GM12875 (cell line): ENCODE results near the gene HYKK.
"Not testable (repeated sequence)": the region's sequence is repeated elsewhere in the genome, so short reads cannot be mapped to it uniquely, and the experiment has no call there.

Source experiments
- H3K4me3 ChIP-seq: one replicate; pipeline ENCODE4 v1.5.1; 2011; ENCODE audit warnings: low read depth, low read length, control low read depth
- TF ChIP-seq, protein P1 (sequence below): IDR thresholded peaks from 2 replicates; pipeline ENCODE4 v1.5.1; 2011; ENCODE audit warnings: low read depth, mild to moderate bottlenecking, control low read depth, inconsistent platforms, low read length, moderate library complexity, borderline replicate concordance; ENCODE audit not compliant: insufficient read depth

HYKK gene

DNA sequence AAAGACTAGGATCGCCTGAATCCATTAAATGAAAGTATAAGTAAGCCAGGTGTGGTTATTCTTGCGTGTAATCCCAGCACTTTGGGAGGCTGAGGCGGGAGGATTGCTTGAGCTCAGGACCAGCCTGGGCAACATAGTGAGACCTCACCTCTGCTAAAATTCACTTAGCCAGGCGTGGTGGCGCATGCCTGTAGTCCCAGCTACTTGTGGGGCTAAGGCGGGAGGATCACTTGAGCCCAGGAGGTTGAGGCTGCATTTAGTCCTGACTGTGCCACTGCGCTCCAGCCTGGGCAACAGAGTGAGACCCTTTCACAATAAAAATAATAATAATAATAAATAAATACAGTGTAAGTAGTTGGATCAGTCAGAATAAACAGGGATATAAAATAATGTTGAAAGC, 25.5 kb upstream of the HYKK start:
- TF ChIP-seq, protein P1, sequence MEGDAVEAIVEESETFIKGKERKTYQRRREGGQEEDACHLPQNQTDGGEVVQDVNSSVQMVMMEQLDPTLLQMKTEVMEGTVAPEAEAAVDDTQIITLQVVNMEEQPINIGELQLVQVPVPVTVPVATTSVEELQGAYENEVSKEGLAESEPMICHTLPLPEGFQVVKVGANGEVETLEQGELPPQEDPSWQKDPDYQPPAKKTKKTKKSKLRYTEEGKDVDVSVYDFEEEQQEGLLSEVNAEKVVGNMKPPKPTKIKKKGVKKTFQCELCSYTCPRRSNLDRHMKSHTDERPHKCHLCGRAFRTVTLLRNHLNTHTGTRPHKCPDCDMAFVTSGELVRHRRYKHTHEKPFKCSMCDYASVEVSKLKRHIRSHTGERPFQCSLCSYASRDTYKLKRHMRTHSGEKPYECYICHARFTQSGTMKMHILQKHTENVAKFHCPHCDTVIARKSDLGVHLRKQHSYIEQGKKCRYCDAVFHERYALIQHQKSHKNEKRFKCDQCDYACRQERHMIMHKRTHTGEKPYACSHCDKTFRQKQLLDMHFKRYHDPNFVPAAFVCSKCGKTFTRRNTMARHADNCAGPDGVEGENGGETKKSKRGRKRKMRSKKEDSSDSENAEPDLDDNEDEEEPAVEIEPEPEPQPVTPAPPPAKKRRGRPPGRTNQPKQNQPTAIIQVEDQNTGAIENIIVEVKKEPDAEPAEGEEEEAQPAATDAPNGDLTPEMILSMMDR = no peak
- H3K4me3 ChIP-seq = no peak overlapping the region

DNA sequence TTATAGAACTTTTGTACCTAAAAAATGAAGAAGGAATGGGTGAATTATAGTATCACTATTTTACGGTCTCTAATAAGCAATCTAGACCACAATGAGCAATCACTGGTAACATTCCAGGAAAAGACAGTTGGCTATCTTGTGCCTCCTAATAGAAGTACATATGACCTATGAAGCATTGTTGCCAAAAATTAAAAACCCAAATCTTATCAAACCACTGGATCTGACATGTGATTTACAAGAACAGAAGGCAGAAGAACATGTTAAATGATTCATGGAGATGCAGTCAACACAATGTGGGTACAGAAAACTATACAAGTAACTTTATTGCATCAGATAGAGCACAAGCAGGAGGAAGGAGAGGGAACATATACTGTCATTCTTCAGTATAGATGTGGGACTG, 14.5 kb upstream of the HYKK start:
- no peak overlapping the region for H3K4me3 ChIP-seq
- TF ChIP-seq, protein P1 = no peak

DNA sequence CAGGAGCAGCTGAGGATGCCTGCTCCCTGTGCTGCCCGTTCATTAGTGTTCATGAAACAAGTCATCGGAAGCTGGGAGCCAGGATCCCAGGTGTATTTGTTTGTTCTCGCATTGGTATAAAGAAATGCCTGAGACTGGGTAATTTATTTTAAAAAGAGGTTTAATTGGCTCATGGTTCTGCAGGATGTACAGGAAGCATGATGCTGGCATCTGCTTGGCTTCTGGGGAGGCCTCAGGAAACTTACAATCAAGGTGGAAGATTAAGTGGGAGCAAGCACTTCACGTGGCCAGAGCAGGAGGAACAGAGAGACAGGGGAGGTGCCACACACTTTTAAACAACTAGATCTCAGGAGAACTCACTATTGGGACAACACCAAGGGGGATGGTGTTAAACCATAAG, 5.5 kb upstream of the HYKK start:
- TF ChIP-seq, protein P1 = no peak
- H3K4me3 ChIP-seq = no peak overlapping the region

DNA sequence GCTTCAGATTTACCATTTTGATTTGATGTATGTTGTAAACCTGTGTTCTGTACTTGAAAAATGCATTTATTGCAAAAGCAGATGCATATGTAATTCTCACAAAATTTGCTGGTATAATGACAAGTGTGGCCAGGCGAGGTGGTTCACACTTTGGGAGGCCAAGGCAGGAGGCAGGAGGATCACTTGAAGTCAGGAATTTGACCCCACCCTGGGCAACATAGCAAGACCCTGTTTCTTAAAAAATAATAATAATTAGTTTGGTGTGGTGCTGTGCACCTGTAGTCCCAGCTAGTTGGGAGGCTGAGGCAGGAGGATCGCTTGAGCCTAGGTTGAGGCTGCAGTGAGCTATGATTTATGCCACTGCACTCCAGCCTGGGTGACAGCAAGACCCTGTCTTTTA, 4.7 kb upstream of the HYKK start:
- TF ChIP-seq, protein P1 = no peak
- no peak overlapping the region for H3K4me3 ChIP-seq

DNA sequence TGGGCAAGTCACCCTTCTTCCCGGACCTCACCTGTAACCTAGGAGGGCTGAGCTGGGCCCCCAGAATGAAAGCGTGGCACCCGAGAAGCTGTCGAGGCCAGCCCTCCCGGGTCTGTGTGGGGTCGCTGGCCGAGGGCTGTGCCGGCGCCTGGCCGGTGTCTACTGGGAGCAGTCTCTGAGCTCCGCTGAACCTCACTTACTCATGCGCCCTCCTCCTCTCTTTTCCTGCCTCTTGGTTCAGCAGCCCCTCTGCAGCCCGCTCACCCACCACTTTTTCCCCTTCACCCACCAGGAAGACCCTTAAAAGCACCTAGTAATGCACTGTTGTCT, 419 bp downstream of the HYKK start:
- peak overlapping the region; percentile 57 for H3K4me3 ChIP-seq
- TF ChIP-seq, protein P1 = no peak

DNA sequence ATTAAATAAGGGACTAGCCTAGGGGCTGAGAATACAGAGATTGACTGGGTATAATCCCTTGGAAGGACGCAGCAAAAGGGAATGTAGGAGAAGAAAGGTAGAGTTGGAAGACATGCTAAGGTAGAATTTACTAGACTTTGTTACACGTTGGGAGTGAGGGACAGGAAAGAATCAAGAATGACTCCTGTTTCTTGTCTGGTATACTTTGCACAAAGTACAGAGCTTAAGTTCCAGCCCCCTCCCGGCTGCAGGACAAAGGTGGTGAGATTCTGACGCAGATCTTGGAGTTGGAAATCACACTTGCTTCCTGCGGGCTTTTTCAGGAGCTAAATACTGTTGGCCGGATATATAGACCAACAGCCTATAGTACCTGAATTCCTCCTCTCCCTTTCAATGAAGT, 895 bp downstream of the HYKK start:
- TF ChIP-seq, protein P1 = no peak
- H3K4me3 ChIP-seq = no peak overlapping the region

DNA sequence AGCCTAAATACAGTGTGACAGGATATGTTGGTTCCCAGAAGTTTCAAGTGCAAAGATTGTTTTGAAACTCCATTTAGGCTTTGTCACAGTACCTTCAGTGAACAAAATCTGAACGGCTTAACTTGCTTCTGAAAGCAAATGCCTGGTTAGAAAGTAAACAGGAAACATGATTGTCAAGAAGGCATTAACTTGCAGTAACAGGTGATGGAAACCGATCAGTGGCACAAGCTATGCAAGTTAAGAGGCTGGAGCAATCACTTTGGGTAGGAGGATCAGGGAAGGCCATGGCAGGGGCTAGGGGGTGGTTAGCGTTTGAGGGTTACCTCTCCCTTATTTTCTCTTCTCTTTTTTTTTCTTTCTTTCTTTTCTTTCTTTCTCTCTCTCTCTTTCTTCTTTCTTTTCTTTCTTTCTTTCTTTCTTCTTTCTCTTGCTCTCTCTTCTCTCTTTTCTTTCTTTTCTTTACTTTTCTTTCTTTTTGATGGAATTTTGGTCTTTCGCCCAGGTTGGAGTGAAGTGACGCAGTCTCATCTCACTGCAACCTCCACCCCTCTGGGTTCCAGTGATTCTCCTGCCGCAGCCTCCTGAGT, 2.4 kb downstream of the HYKK start:
- TF ChIP-seq, protein P1 = no peak
- H3K4me3 ChIP-seq = no peak overlapping the region

DNA sequence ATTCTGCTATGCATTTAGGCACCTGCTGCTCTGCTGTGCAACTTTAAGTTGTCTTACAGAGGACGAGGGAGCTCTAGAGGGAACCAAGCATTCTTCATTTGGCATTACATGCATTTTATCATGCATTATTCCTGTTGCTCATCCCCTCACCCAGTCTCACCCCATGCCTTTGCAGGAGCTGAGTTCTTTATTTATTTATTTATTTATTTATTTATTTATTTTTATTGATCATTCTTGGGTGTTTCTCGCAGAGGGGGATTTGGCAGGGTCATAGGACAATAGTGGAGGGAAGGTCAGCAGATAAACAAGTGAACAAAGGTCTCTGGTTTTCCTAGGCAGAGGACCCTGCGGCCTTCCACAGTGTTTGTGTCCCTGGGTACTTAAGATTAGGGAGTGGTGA, 12.7 kb downstream of the HYKK start:
- not testable (repeated sequence) for H3K4me3 ChIP-seq
